HEK293 (cell line): ENCODE measurements around the gene TREM2.

Source experiments
- CTCF ChIA-PET: fragments of 350-600 bp; formaldehyde crosslinking; extraction: SDS; loops from one replicate; lab custom pipeline; 2021; ENCODE audit warnings: antibody characterized with exemption; lab: Yijun Ruan, JAX
- POLR2A ChIA-PET: fragments of 300-600 bp; formaldehyde crosslinking; extraction: SDS; loops from one replicate; lab custom pipeline; 2020; ENCODE audit warnings: antibody characterized with exemption, inconsistent platforms; lab: Yijun Ruan, JAX
- H3K27ac ChIP-seq: fragments of 200-500 bp; sonication (Bioruptor generic); 2 replicates; pipeline ENCODE4 v1.5.1; 2014; ENCODE audit warnings: low read depth, low read length, control low read depth, inconsistent platforms; ENCODE audit errors: extremely low read depth
- H3K36me3 ChIP-seq, 2 experiments: fragments of 200-500 bp in 1 of 2; sonication (Bioruptor generic) in 1 of 2; 1 replicate in 1 of 2; 2 replicates in 1 of 2; pipeline ENCODE4 v1.5.1; 2014 to 2017; ENCODE audit warnings: inconsistent platforms in 2 of 2, low read length in 2 of 2; ENCODE audit not compliant: control insufficient read depth in 2 of 2, insufficient read depth in 1 of 2
- H3K4me1 ChIP-seq: fragments of 200-500 bp; sonication (Bioruptor generic); 2 replicates; pipeline ENCODE4 v1.5.1; 2014; ENCODE audit warnings: mild to moderate bottlenecking, low read length, inconsistent platforms; ENCODE audit not compliant: control insufficient read depth, insufficient read depth
- H3K4me3 ChIP-seq: 2 replicates; pipeline ENCODE4 v1.5.1; 2011; ENCODE audit warnings: low read depth, mild to moderate bottlenecking, control low read depth, low read length, moderate library complexity
- H3K9me3 ChIP-seq: fragments of 200-500 bp; sonication (Bioruptor generic); 2 replicates; pipeline ENCODE4 v1.5.1; 2014; ENCODE audit warnings: low read depth, low read length, inconsistent platforms; ENCODE audit not compliant: control insufficient read depth, insufficient read depth
- KLF17 ChIP-seq: fragments of 450-650 bp; formaldehyde crosslinking; IDR thresholded peaks from 2 replicates; pipeline ENCODE4 v1.5.1; 2016; ENCODE audit warnings: missing biosample characterization, missing genetic modification characterization
- MZF1 ChIP-seq: fragments of 450-650 bp; formaldehyde crosslinking; IDR thresholded peaks from 2 replicates; pipeline ENCODE4 v1.5.1; 2017; ENCODE audit warnings: missing biosample characterization, missing genetic modification characterization, borderline replicate concordance
- PRDM4 ChIP-seq: fragments of 450-650 bp; formaldehyde crosslinking; IDR thresholded peaks from 2 replicates; pipeline ENCODE4 v1.5.1; 2017; ENCODE audit warnings: missing biosample characterization, missing genetic modification characterization
- SALL2 ChIP-seq: fragments of 450-650 bp; formaldehyde crosslinking; IDR thresholded peaks from 2 replicates; pipeline ENCODE4 v1.5.0; 2017; ENCODE audit warnings: missing biosample characterization, mild to moderate bottlenecking, missing genetic modification characterization, borderline replicate concordance
- SETDB1 ChIP-seq: IDR thresholded peaks from one replicate; pipeline ENCODE4 v1.6.1; 2017; ENCODE audit warnings: mild to moderate bottlenecking, low read length, moderate library complexity, mixed read lengths; ENCODE audit not compliant: insufficient read length
- TRIM28 ChIP-seq: IDR thresholded peaks from 2 replicates; pipeline ENCODE4 v1.6.1; 2011; ENCODE audit warnings: low read length, control low read depth, borderline replicate concordance
- ZNF169 ChIP-seq: fragments of 450-650 bp; formaldehyde crosslinking; IDR thresholded peaks from 2 replicates; pipeline ENCODE4 v1.5.1; 2016; ENCODE audit warnings: missing biosample characterization, missing genetic modification characterization
- ZNF211 ChIP-seq: fragments of 450-650 bp; formaldehyde crosslinking; IDR thresholded peaks from 2 replicates; pipeline ENCODE4 v1.5.1; 2016; ENCODE audit warnings: low read depth, missing biosample characterization, missing genetic modification characterization
- ZNF214 ChIP-seq: fragments of 450-650 bp; formaldehyde crosslinking; IDR thresholded peaks from 2 replicates; pipeline ENCODE4 v1.5.1; 2017; ENCODE audit warnings: missing biosample characterization, mild to moderate bottlenecking, missing genetic modification characterization, borderline replicate concordance
- ZNF423 ChIP-seq: fragments of 450-650 bp; formaldehyde crosslinking; IDR thresholded peaks from 2 replicates; pipeline ENCODE4 v1.5.1; 2016; ENCODE audit warnings: missing biosample characterization, missing genetic modification characterization
- ZNF629 ChIP-seq: fragments of 450-650 bp; formaldehyde crosslinking; IDR thresholded peaks from 2 replicates; pipeline ENCODE4 v1.5.1; 2017; ENCODE audit warnings: missing biosample characterization, missing genetic modification characterization
- ZSCAN5A ChIP-seq: fragments of 450-650 bp; formaldehyde crosslinking; IDR thresholded peaks from 2 replicates; pipeline ENCODE4 v1.5.1; 2016; ENCODE audit warnings: missing biosample characterization, missing genetic modification characterization
- TF ChIP-seq, protein P1 (sequence below): fragments of 450-650 bp; formaldehyde crosslinking; IDR thresholded peaks from 2 replicates; pipeline ENCODE4 v1.5.1; 2016; ENCODE audit warnings: missing biosample characterization, missing genetic modification characterization
- TF ChIP-seq, protein P2 (sequence below): fragments of 450-650 bp; formaldehyde crosslinking; IDR thresholded peaks from 2 replicates; pipeline ENCODE4 v1.5.1; 2017; ENCODE audit warnings: missing biosample characterization, missing genetic modification characterization
- TF ChIP-seq, protein P3 (sequence below): fragments of 450-650 bp; formaldehyde crosslinking; IDR thresholded peaks from 2 replicates; pipeline ENCODE4 v1.5.1; 2016; ENCODE audit warnings: missing biosample characterization, missing genetic modification characterization, low read depth
- TF ChIP-seq, protein P4 (sequence below): sonication (generic); formaldehyde crosslinking; IDR thresholded peaks from 2 replicates; pipeline ENCODE4 v1.8.1; 2022; ENCODE audit warnings: mild to moderate bottlenecking, moderate library complexity, missing genetic modification reagents

The TREM2 gene

DNA sequence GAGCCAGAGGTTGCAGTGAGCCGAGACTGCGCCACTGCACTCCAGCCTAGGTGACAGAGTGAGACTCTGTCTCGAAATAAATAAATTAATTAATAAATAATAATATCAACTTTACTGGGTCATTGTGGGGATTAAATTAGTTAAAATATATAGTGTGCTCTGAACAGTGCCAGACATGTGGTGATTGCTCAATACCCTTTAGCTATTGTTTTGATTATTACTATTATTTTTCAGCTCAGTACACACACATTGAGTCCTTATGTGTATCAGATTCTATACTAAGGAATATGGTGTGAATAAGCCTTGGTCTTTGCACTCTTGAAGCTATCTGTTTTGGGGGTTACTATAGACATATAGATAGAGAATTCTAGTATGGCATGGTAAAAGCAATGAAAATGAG, 37.6 kb downstream of the TREM2 start (continued):
- TF ChIP-seq SALL2, result no peak

GRCh38 chr6:41122918-41123317, 40.0 kb downstream of the TREM2 start:
- CTCF ChIA-PET, result interaction anchor here (0.7 kb wide), 1 partner anchor 14 kb away, joined by 3 read pairs; no protein-coding TSS in a partner anchor
- Histone ChIP-seq H3K27ac (no peak overlapping the region), H3K9me3 (no peaks in the 10 kb centered on the region)

GRCh38 chr6:41122373-41122772, 40.5 kb downstream of the TREM2 start:
- ChIA-PET CTCF (interaction anchor here (0.7 to 1.1 kb wide), 2 partner anchors 15 to 29 kb away, joined by 3 to 4 read pairs; no protein-coding TSS in a partner anchor), POLR2A (no interaction called here)
- H3K4me3 ChIP-seq, result no peak overlapping the region
- no peak for TF ChIP-seq KLF17 (tag by site-specific recombination)
- TF ChIP-seq PRDM4, result no peak
- TF ChIP-seq, protein P1, sequence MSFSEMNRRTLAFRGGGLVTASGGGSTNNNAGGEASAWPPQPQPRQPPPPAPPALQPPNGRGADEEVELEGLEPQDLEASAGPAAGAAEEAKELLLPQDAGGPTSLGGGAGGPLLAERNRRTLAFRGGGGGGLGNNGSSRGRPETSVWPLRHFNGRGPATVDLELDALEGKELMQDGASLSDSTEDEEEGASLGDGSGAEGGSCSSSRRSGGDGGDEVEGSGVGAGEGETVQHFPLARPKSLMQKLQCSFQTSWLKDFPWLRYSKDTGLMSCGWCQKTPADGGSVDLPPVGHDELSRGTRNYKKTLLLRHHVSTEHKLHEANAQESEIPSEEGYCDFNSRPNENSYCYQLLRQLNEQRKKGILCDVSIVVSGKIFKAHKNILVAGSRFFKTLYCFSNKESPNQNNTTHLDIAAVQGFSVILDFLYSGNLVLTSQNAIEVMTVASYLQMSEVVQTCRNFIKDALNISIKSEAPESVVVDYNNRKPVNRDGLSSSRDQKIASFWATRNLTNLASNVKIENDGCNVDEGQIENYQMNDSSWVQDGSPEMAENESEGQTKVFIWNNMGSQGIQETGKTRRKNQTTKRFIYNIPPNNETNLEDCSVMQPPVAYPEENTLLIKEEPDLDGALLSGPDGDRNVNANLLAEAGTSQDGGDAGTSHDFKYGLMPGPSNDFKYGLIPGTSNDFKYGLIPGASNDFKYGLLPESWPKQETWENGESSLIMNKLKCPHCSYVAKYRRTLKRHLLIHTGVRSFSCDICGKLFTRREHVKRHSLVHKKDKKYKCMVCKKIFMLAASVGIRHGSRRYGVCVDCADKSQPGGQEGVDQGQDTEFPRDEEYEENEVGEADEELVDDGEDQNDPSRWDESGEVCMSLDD (tag by site-specific recombination), result no peak
- TF ChIP-seq ZNF214 (tag by site-specific recombination), result no peak
- no peak for TF ChIP-seq SETDB1
- TF ChIP-seq, protein P2, sequence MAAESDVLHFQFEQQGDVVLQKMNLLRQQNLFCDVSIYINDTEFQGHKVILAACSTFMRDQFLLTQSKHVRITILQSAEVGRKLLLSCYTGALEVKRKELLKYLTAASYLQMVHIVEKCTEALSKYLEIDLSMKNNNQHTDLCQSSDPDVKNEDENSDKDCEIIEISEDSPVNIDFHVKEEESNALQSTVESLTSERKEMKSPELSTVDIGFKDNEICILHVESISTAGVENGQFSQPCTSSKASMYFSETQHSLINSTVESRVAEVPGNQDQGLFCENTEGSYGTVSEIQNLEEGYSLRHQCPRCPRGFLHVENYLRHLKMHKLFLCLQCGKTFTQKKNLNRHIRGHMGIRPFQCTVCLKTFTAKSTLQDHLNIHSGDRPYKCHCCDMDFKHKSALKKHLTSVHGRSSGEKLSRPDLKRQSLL, result no peak
- no peak for TF ChIP-seq ZNF211 (tag by site-specific recombination)

More at GRCh38 chr6:41122918-41123317, 40.0 kb downstream of the TREM2 start:
- Histone ChIP-seq H3K36me3 (no peaks in the 10 kb centered on the region), H3K4me3 (no peak overlapping the region), H3K4me1 (no peaks in the 10 kb centered on the region)
- TF ChIP-seq TRIM28, result no peak
- no peak for TF ChIP-seq ZNF629 (tag by site-specific recombination)
- TF ChIP-seq SALL2, result no peak
- TF ChIP-seq, protein P3, sequence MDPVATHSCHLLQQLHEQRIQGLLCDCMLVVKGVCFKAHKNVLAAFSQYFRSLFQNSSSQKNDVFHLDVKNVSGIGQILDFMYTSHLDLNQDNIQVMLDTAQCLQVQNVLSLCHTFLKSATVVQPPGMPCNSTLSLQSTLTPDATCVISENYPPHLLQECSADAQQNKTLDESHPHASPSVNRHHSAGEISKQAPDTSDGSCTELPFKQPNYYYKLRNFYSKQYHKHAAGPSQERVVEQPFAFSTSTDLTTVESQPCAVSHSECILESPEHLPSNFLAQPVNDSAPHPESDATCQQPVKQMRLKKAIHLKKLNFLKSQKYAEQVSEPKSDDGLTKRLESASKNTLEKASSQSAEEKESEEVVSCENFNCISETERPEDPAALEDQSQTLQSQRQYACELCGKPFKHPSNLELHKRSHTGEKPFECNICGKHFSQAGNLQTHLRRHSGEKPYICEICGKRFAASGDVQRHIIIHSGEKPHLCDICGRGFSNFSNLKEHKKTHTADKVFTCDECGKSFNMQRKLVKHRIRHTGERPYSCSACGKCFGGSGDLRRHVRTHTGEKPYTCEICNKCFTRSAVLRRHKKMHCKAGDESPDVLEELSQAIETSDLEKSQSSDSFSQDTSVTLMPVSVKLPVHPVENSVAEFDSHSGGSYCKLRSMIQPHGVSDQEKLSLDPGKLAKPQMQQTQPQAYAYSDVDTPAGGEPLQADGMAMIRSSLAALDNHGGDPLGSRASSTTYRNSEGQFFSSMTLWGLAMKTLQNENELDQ (tag by site-specific recombination), result no peak
- TF ChIP-seq ZNF169 (tag by site-specific recombination), result no peak
- TF ChIP-seq ZSCAN5A (tag by site-specific recombination), result no peak
- TF ChIP-seq KLF17 (tag by site-specific recombination), result no peak
- TF ChIP-seq MZF1, result no peak
- no peak for TF ChIP-seq ZNF211 (tag by site-specific recombination)
- TF ChIP-seq ZNF423 (tag by site-specific recombination), result no peak
- TF ChIP-seq, protein P4, sequence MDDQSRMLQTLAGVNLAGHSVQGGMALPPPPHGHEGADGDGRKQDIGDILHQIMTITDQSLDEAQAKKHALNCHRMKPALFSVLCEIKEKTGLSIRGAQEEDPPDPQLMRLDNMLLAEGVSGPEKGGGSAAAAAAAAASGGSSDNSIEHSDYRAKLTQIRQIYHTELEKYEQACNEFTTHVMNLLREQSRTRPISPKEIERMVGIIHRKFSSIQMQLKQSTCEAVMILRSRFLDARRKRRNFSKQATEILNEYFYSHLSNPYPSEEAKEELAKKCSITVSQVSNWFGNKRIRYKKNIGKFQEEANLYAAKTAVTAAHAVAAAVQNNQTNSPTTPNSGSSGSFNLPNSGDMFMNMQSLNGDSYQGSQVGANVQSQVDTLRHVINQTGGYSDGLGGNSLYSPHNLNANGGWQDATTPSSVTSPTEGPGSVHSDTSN (CRISPR knock-in tag), result no peak
- POLR2A ChIA-PET, result no interaction called here

More at GRCh38 chr6:41122373-41122772, 40.5 kb downstream of the TREM2 start:
- H3K27ac ChIP-seq, result no peak overlapping the region
- no peaks in the 10 kb centered on the region for H3K9me3 ChIP-seq
- H3K4me1 ChIP-seq, result no peaks in the 10 kb centered on the region
- no peaks in the 10 kb centered on the region for H3K36me3 ChIP-seq
